ENCODE data around the gene ILK.

- no peak for TF ChIP-seq POLR2AphosphoS5 (IDR thresholded peaks at IDR 0.05)
- TF ChIP-seq POLR2A (IDR thresholded peaks at IDR 0.05) = no peak
- no peak for TF ChIP-seq CTCF (IDR thresholded peaks at IDR 0.05)
Observed at GRCh38 chr11:6640985-6641701, 37.6 kb downstream of the ILK start.

Measured in suprapubic skin (tissue), 4 donors.